GM10266 (cell line): Measurements from ENCODE around the gene PDCD2L.

Experiments used
- DNase-seq: peaks from one replicate; pipeline ENCODE4 v3.0.0; 2012; ENCODE audit errors: extremely low spot score
- TF ChIP-seq, protein P1 (sequence below): IDR thresholded peaks from 2 replicates; pipeline ENCODE4 v1.5.1; 2012; ENCODE audit warnings: mild to moderate bottlenecking, low read depth; ENCODE audit not compliant: control insufficient read depth, insufficient read depth; ENCODE audit errors: missing control alignments

PDCD2L gene

DNA sequence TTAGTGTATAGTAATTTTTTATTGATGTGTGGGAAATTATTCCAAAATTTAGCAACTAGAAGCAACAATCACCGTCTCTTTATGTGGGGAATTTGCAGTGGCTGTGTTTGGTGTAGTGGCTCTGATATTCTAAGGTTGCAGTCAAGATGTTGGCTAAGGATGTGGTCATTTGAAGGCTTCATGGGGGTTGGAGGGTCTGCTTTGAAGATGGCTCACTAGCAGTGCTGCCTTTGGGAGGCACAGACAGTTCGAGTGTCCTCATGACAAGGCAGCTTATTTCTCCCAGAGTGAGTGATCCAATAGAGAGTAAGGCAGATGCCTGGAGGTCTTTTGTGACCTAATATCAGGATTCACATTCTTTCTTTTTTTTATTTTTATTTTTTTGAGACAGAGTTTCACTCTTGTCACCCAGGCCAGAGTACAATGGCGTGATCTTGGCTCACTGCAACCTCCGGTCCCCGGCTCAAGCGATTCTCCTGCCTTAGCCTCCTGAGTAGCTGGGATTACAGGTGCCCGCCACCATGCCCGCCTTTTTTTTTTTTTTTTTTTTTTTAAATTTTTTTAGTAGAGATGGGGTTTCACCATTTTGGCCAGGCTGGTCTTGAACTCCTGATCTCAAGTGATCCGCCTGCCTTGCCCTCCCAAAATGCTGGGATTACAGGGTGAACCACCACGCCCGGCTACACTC lies 30.5 kb upstream of the PDCD2L start:
- TF ChIP-seq, protein P1, sequence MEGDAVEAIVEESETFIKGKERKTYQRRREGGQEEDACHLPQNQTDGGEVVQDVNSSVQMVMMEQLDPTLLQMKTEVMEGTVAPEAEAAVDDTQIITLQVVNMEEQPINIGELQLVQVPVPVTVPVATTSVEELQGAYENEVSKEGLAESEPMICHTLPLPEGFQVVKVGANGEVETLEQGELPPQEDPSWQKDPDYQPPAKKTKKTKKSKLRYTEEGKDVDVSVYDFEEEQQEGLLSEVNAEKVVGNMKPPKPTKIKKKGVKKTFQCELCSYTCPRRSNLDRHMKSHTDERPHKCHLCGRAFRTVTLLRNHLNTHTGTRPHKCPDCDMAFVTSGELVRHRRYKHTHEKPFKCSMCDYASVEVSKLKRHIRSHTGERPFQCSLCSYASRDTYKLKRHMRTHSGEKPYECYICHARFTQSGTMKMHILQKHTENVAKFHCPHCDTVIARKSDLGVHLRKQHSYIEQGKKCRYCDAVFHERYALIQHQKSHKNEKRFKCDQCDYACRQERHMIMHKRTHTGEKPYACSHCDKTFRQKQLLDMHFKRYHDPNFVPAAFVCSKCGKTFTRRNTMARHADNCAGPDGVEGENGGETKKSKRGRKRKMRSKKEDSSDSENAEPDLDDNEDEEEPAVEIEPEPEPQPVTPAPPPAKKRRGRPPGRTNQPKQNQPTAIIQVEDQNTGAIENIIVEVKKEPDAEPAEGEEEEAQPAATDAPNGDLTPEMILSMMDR: no peak

DNA sequence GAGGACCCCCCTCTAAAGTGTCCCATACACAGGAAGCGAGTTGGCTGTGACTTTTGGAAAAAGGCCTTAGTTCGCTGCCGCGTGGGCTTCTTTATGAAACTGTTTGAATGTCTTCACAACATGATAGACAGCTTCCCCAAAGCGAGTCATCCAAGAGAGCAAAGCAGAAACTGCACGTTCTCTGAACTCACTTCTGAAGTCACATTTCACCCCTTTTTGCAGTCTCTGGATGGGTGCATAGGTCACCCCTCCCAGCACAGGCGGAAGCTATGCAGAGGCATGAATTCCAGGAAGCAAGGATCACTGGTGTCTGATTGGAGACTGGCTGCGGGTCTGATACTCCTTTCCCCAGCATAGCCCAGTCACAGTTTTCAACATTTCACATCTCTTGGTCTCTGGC lies 28.6 kb upstream of the PDCD2L start:
- TF ChIP-seq, protein P1: no peak

More for the DNA sequence above, 30.5 kb upstream of the PDCD2L start:
- no peak for DNase-seq

DNA sequence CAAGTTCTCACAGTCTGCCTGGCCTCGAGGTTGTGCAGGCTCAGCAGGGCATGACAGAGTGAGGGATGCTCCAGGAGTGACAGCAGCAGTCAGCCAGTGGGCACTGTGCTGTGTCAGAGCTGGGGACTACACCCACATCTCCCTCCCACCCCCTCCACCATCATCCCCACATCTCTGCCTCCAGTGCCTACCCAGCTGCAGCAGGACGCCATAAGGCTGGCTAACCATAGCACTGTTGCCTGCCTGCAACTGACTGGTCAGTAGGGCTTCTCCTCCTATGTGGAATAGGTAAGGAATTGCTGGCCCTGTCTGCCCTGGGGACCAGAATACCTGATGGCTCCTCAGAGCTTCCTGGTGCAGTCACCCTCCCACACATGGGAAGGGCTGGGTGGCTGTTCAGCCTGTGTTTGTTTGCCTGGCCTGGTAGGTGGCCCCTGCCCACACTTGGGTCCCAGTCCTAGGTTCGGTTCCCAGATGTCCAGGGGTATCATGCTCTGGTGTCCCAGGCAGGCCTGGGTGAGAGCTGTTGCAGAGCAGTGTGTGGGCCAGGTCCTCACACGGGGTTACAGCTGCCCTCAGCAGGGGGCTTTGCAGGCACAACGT lies 23.5 kb upstream of the PDCD2L start:
- TF ChIP-seq, protein P1: no peak
- DNase-seq: no peak

More for the DNA sequence above, 28.6 kb upstream of the PDCD2L start:
- DNase-seq: no peak

DNA sequence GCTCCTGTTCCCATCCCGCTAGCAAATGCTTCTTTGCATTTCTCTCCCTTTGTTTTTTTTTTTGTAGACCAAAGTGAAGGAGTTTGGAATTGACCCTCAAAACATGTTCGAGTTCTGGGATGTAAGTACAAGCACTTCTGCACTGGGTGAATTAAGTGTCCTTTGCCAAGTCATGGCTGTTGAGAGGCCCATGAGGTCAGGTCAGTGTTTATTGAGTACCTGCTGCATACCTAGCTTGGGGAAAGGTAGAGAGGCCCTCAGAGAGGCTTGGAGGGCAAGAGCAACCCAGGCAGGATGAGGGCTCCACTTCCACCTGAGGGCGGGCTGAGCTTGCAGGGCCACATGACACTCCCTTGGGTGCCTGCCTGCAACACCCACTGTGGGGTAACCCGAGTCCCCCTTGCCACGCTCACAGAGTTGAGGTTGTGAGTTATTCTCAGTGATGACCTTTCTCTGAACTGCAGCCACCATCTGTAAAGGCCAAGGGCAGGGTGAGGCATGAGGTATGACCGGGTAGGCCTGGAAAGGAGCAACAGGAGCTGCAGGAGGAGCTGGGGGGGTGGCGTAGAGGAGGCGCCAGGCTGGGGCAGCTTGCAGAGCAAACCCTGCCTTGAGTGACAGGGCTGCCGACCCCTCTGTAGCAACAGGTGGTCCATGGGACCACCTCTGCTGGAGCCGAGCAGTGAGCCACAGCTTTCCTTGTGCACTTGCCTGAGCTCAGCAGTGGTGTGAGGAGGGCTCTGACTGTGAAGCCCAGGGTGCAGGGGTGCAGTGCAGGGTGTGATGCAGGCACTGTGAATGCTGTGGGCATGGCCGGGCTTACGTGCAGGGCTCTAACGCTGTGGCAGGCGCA lies 22.6 kb upstream of the PDCD2L start:
- no peak for DNase-seq
- TF ChIP-seq, protein P1: no peak

DNA sequence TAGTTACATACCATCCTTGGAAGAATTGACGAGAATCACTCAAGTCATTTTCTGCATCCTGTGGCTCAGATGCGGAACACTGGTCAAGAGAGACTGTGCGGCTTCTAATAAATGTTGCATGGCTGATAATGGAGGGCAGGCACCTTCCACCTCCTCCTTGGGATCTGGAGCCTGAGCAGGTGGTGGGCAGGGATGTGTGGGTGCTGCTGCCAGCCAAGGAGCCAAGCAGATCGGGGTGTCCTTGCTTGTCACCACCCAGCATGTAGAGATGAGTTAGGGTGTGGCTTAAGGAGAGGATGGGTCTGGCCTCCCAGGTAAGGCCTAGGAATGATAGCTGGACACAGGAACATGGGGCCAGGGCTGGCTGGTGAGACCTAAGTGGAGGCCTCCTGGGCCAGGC lies 21.7 kb upstream of the PDCD2L start:
- TF ChIP-seq, protein P1: no peak
- DNase-seq: no peak

DNA sequence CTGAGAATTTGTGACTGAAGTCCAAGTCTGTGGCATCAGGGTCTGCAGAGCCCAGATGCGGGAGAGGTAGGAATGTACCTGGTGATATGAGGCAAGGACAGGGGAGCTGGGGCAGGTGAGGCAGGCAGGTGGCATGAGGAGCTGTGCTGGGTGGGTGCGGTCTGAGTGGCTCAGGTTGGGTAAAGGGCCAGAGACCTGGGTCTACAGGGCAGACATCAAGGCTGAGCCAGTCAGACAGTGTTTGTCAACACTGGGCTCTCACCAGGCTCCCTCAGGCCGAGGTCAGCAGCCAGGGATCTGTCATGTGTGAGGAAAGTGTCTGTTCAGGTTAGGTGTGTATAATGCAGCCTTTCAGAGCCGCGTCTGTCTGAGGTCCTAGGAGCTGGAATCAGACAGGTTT lies 20.6 kb upstream of the PDCD2L start:
- no peak for DNase-seq
- TF ChIP-seq, protein P1: no peak
